GM12865 (cell line): ENCODE results near the gene MAD1L1.

Source experiments
- DNase-seq: peaks from one replicate; pipeline ENCODE4 v3.0.0; 2010; ENCODE audit warnings: low read depth
- H3K4me3 ChIP-seq: 2 replicates; pipeline ENCODE4 v1.5.1; 2011; ENCODE audit warnings: mild to moderate bottlenecking, low read depth, low read length, control low read depth
- CTCF ChIP-seq: IDR thresholded peaks from 2 replicates; pipeline ENCODE4 v1.5.1; 2011; ENCODE audit warnings: low read length, control low read depth, low read depth, inconsistent platforms; ENCODE audit not compliant: insufficient read depth; ENCODE audit errors: missing control alignments

MAD1L1 gene

DNA sequence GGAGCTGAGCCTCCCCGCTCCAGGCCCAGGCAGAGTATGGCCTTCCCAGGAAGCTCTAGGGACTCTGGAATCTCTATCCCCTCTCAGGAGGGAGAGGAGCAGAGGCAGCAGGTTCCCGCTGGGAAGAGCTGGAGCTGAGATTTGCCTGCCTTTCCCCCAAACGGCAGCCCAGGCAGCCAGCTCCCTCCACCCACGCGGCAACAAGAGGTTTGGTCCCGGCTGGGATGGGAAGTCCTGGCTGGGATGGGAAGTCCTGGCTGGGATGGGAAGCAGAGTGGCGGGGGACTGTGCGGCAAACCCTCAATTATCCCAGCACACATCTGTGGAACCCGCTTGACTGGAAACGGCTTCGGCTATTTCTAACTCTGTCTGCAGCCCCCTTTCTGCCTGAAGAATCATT lies 339.7 kb downstream of the MAD1L1 start:
- no peak for DNase-seq
- no peak for TF ChIP-seq CTCF
- no peak overlapping the region for H3K4me3 ChIP-seq

DNA sequence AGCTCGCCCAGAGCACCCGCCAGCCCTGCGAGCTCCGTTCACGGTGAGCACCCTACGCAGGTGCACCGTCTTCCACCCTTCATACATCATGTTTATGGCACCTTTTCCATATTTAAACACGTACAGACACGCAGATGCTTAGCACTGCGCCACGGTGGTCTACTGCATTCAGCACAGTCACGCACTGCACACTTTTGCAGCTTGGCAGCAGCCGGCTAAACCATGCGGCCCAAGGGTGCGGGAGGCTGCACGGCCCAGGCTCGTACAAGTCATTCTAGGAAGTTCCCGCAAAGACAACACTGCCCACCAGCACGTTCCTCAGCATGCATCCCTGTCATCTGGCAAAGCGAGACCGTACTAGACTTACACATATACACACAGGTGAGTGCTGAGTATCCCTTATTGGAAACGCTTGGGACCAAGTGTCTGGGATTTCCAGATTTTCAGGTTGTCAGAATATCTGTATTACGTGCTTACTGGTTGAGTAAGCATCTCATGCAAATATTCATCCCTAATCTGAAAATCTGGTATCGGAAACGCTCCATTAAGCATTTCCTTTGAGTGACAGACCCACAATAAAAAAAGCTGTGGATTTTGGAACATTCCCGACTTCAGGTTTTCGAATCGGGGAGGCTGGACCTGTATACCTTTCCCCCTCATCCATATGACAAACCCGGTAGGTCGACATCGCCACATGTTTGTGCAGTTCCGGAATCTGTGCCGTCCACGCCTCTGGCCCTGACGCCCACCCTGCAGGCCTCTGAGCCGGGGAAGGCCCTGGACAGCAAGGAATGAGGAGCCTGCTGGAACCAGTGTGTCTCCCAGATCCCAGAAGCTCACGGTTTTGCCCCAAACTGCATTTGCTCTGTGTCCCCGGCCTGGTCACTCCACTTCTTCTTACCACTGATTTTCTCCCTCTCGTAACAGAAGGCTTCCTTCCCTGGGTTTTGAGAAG lies 340.5 kb downstream of the MAD1L1 start:
- DNase-seq: no peak
- no peak overlapping the region for H3K4me3 ChIP-seq
- no peak for TF ChIP-seq CTCF

DNA sequence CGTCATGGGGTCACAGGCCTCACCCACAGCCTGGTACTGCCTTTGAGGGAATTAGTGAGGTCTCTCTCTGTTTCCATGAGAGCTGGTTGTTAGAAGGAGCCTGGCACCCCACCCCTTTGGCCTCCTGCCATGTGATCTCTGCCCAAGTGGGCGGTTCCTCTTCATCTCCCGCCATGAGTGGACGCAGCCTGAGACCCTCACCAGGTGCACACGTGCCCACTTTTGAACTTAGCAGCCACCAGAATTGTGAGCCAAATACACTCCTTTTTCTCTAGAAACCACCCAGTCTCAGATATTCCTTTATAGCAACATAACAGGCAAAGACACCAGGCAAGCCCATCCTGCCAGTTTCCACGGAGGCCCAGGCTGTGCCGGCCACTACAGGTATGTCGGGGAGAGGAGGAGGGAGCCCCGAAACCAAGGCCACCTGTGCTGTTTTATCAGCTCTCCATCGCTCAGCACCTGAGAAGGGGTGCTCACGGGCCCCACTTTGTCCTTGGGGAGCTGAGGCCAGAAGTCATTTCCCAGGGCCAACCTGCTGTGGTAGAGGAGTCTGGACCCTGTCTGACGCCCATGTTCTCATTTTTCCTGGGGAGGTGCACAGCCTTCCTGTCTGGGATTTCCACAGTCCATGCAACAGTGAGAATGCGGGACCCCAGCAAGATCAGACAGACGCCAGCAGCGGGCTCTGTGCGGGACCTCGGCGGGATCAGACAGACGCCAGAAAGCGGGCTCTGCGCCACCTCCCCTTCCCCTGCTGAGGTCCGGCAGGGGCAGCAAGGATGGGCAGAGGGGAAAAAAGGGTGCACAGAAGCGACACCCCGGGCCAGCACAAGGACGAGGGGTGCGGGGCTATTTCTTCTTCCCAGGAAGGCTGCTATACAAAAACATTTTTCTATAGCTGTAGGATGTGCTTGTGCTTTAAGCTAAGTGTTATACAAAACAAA lies 342.2 kb downstream of the MAD1L1 start:
- no peak overlapping the region for H3K4me3 ChIP-seq
- DNase-seq: no peak
- TF ChIP-seq CTCF: no peak

DNA sequence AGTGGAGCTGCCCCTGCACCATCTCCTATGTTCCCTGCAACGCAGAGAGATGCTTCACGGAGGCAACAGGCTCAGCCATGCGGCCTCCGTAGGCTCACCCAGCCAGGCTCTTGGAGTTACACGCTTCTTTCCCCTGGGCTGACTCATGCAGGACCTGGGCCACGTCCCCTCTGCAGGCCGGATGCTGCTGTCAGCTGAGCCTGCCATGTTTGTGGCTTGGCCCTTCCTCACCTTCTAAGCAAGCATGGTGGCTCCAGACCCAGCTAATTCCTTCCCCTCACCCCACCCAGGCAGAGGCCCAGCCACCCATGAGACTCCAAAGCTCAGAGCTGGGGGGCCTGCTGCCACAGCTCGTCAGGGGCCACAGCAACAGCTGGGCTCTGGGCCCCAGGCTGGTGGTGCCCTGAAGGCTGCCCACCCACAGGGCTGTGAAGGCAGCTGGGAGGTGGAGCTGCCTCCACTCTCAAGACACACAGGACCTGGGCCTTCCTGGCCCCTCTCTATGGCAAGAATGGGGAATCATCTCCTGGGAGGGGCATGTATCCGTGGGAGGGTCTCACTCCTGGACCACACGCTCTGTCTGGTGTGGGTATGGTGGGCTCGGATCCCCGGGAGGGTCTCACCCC lies 343.1 kb downstream of the MAD1L1 start:
- TF ChIP-seq CTCF: no peak
- no peak for DNase-seq
- no peak overlapping the region for H3K4me3 ChIP-seq

GRCh38 chr7:1889091-1889490 lies 343.7 kb downstream of the MAD1L1 start:
- DNase-seq: no peak

More at GRCh38 chr7:1889091-1889490, 343.7 kb downstream of the MAD1L1 start:
- H3K4me3 ChIP-seq: no peak overlapping the region
- no peak for TF ChIP-seq CTCF
